H1 (cell line): ENCODE results near the gene PDP2. TPM values are rescaled to one million over a fixed set of nuclear protein-coding genes. Genes with fewer than 3 reads are reported as not detected.

Experiments used
- polyA plus RNA-seq, 7 experiments: library from polyadenylated mRNA; depleted of rRNA in 3 of 7; stranded (reverse) in 5 of 7; unstranded in 2 of 7; fragments of >200 nt in 5 of 7; fragments of 200-250 nt in 2 of 7; gene quantifications; 1 replicate in 5 of 7; 2 replicates in 1 of 7; 4 replicates in 1 of 7; pipeline versions ENCODE4 v1.2.1 to v1.2.3, GENCODE V29; 2011 to 2013; ENCODE audit warnings: missing spikeins in 2 of 7, mixed read lengths in 2 of 7
- total RNA-seq: library from RNA; stranded (reverse); fragmentation: NEBNext Ultra II Directional; extraction: Animal tissue kit (Norgen Biotek cat#: 25700); gene quantifications from 2 replicates; pipeline ENCODE4 v1.2.1, GENCODE V29; 2021

The PDP2 gene
- total and polyA plus RNA-seq, 2 of the 8 experiments (the other 6 are each of a cell fraction or from before 2014, with no cell fraction given) = 11.7 to 36.5 TPM

Other genes with a start within 250 kb of the PDP2 start
- 49.4 and 51.7 TPM in 2 replicates for gene CMTM4, start 183.8 kb upstream of the PDP2 start, total RNA-seq
- 35.3 and 46.7 TPM in 2 replicates for gene CMTM4, start 183.8 kb upstream of the PDP2 start, polyA plus RNA-seq (2011; rRNA removed)
- 70.8 and 72.4 TPM in 2 replicates for gene DYNC1LI2, start 128.9 kb upstream of the PDP2 start, total RNA-seq
- gene DYNC1LI2, start 128.9 kb upstream of the PDP2 start, polyA plus RNA-seq (2011; rRNA removed) = 35.0 and 40.7 TPM in 2 replicates
- not detected in 2 replicates for gene TERB1, start 78.9 kb upstream of the PDP2 start, total RNA-seq
- gene TERB1, start 78.9 kb upstream of the PDP2 start, polyA plus RNA-seq (2011; rRNA removed) = not detected in 2 replicates
- gene NAE1, start 49.5 kb upstream of the PDP2 start, total RNA-seq = 145 and 155 TPM in 2 replicates
- 30.3 and 66.6 TPM in 2 replicates for gene NAE1, start 49.5 kb upstream of the PDP2 start, polyA plus RNA-seq (2011; rRNA removed)
- gene CA7, start 36.1 kb upstream of the PDP2 start, total RNA-seq = 1.7 and 1.8 TPM in 2 replicates
- 2.7 and 4.7 TPM in 2 replicates for gene CA7, start 36.1 kb upstream of the PDP2 start, polyA plus RNA-seq (2011; rRNA removed)
- not detected in 2 replicates for gene CDH16, start 38.4 kb downstream of the PDP2 start, total RNA-seq
- gene CDH16, start 38.4 kb downstream of the PDP2 start, polyA plus RNA-seq (2011; rRNA removed) = not detected in 2 replicates
- gene RRAD, start 45.0 kb downstream of the PDP2 start, total RNA-seq = not detected in 2 replicates
- 0.08 and 0.17 TPM in 2 replicates for gene RRAD, start 45.0 kb downstream of the PDP2 start, polyA plus RNA-seq (2011; rRNA removed)
- gene CIAO2B, start 53.9 kb downstream of the PDP2 start, total RNA-seq = 65.6 and 71.3 TPM in 2 replicates
- gene CIAO2B, start 53.9 kb downstream of the PDP2 start, polyA plus RNA-seq (2011; rRNA removed) = 248 and 256 TPM in 2 replicates
- 14.4 and 14.7 TPM in 2 replicates for gene CES2, start 55.0 kb downstream of the PDP2 start, total RNA-seq
- gene CES2, start 55.0 kb downstream of the PDP2 start, polyA plus RNA-seq (2011; rRNA removed) = 8.6 and 16.8 TPM in 2 replicates
- gene CES3, start 80.8 kb downstream of the PDP2 start, total RNA-seq = 1.6 and 1.7 TPM in 2 replicates
- 2.2 and 2.8 TPM in 2 replicates for gene CES3, start 80.8 kb downstream of the PDP2 start, polyA plus RNA-seq (2011; rRNA removed)
- 0.93 TPM in 1 of 2 replicates, not detected in the other for gene CES4A, start 108.1 kb downstream of the PDP2 start, total RNA-seq
- gene CES4A, start 108.1 kb downstream of the PDP2 start, polyA plus RNA-seq (2011; rRNA removed) = 0.88 and 1.5 TPM in 2 replicates
- 31.6 and 34.3 TPM in 2 replicates for gene CBFB, start 148.6 kb downstream of the PDP2 start, total RNA-seq
- 8.0 and 11.5 TPM in 2 replicates for gene CBFB, start 148.6 kb downstream of the PDP2 start, polyA plus RNA-seq (2011; rRNA removed)
- 18.6 TPM in 2 replicates for gene PHAF1, start 229.4 kb downstream of the PDP2 start, total RNA-seq
- 20.6 and 26.4 TPM in 2 replicates for gene PHAF1, start 229.4 kb downstream of the PDP2 start, polyA plus RNA-seq (2011; rRNA removed)